Measurements from ENCODE around the gene LAGE3. TPM values are rescaled to one million over a fixed set of nuclear protein-coding genes. Genes with fewer than 3 reads are reported as not detected.

Gene LAGE3
- total and polyA plus RNA-seq, 2 experiments from 2014 or later: 32.2 to 49.4 TPM

GRCh38 chrX:154457491-154458115, 21.5 kb downstream of the LAGE3 start:
- Histone ChIP-seq H3K4me3 (peak overlapping the region; percentile 29), H4K20me1 (ENCODE audit: insufficient read depth, poor library complexity, severe bottlenecking) (no peaks in the 10 kb centered on the region), H3K9me2 (replicated peaks; ENCODE audit: insufficient read depth) (no peaks in the 10 kb centered on the region), H3K4me1 (ENCODE audit: insufficient read depth) (no peaks in the 10 kb centered on the region), H3K4me2 (peak overlapping the region; percentile 74), H3K79me2 (peaks cover 23% of the 10 kb centered on the region), H2AFZ (peak overlapping the region; percentile 57), H3K36me3 (replicated peaks; ENCODE audit: insufficient read depth, low read depth) (no peaks in the 10 kb centered on the region), H3K27me3 (no peaks in the 10 kb centered on the region), H3K9me3 (ENCODE audit: low read depth) (no peaks in the 10 kb centered on the region), H3K27ac (peak overlapping the region; percentile 80)
- DNase-seq (ENCODE audit: low spot score): peak; percentile 75
- TF ChIP-seq EZH2 (IDR thresholded peaks at IDR 0.05; ENCODE audit: borderline replicate concordance) (no peak), EZH2phosphoT487 (IDR thresholded peaks at IDR 0.05; ENCODE audit: low read depth, severe bottlenecking, unreplicated experiment) (no peak), CTCF (IDR thresholded peaks at IDR 0.05; ENCODE audit: poor library complexity) (no peak)
- WGBS (ENCODE audit: low lambda C conversion rate, missing lambda C conversion rate): 70% methylated on average over 18 of the region's 65 CpGs

- H3K27me3 ChIP-seq: no peaks in the 10 kb centered on the region
- no peaks in the 10 kb centered on the region for H3K9me3 ChIP-seq (ENCODE audit: low read depth)
- no peaks in the 10 kb centered on the region for H4K20me1 ChIP-seq (ENCODE audit: insufficient read depth, poor library complexity, severe bottlenecking)
- H3K9me2 ChIP-seq (replicated peaks; ENCODE audit: insufficient read depth): no peaks in the 10 kb centered on the region
- no peak for DNase-seq (ENCODE audit: low spot score)
- H2AFZ ChIP-seq: no peak overlapping the region
- TF ChIP-seq EZH2phosphoT487 (IDR thresholded peaks at IDR 0.05; ENCODE audit: low read depth, severe bottlenecking, unreplicated experiment) (no peak), EZH2 (IDR thresholded peaks at IDR 0.05; ENCODE audit: borderline replicate concordance) (no peak), CTCF (IDR thresholded peaks at IDR 0.05; ENCODE audit: poor library complexity) (no peak)
- H3K27ac ChIP-seq: no peak overlapping the region
- WGBS (ENCODE audit: low lambda C conversion rate, missing lambda C conversion rate): 98% methylated on average over 9 of the region's 9 CpGs
- H3K4me2 ChIP-seq: no peak overlapping the region
- no peaks in the 10 kb centered on the region for H3K4me1 ChIP-seq (ENCODE audit: insufficient read depth)
- no peaks in the 10 kb centered on the region for H3K36me3 ChIP-seq (replicated peaks; ENCODE audit: insufficient read depth, low read depth)
- H3K79me2 ChIP-seq: no peaks in the 10 kb centered on the region
- no peak overlapping the region for H3K4me3 ChIP-seq
These were observed 26.3 kb downstream of the LAGE3 start for GRCh38 chrX:154452823-154453222.

GRCh38 chrX:154450312-154450711, 28.8 kb downstream of the LAGE3 start:
- Histone ChIP-seq H3K9me3 (ENCODE audit: low read depth) (no peaks in the 10 kb centered on the region), H3K36me3 (replicated peaks; ENCODE audit: insufficient read depth, low read depth) (no peaks in the 10 kb centered on the region), H2AFZ (no peak overlapping the region), H3K27ac (no peak overlapping the region), H4K20me1 (ENCODE audit: insufficient read depth, poor library complexity, severe bottlenecking) (peaks cover 3% of the 10 kb centered on the region), H3K9me2 (replicated peaks; ENCODE audit: insufficient read depth) (no peaks in the 10 kb centered on the region), H3K4me3 (no peak overlapping the region), H3K4me1 (ENCODE audit: insufficient read depth) (no peaks in the 10 kb centered on the region), H3K79me2 (peaks cover 3% of the 10 kb centered on the region), H3K4me2 (no peak overlapping the region), H3K27me3 (no peaks in the 10 kb centered on the region)
- DNase-seq (ENCODE audit: low spot score): no peak
- TF ChIP-seq EZH2 (IDR thresholded peaks at IDR 0.05; ENCODE audit: borderline replicate concordance) (no peak), EZH2phosphoT487 (IDR thresholded peaks at IDR 0.05; ENCODE audit: low read depth, severe bottlenecking, unreplicated experiment) (no peak), CTCF (IDR thresholded peaks at IDR 0.05; ENCODE audit: poor library complexity) (no peak)
- WGBS (ENCODE audit: low lambda C conversion rate, missing lambda C conversion rate): 89% methylated on average over 17 of the region's 17 CpGs

Measured in hepatocyte (in vitro differentiated cells).